Measurements from ENCODE around the gene MYOZ1. TPM values are rescaled to one million over a fixed set of nuclear protein-coding genes. Genes with fewer than 3 reads are reported as not detected.

The MYOZ1 gene
- total RNA-seq, 4 donors from 2014 or later, result 2.0 to 7.0 (median 5.1) TPM

GRCh38 chr10:73614720-73615119, 26.6 kb downstream of the MYOZ1 start:
- Histone ChIP-seq H3K4me3 (replicated peaks in 1 of 3) (no peak overlapping the region), H3K9me3 (no peaks in the 10 kb centered on the region), H3K27ac (no peak overlapping the region), H3K27me3 (no peaks in the 10 kb centered on the region), H3K36me3 (no peaks in the 10 kb centered on the region), H3K4me1 (peaks cover 0 to 5% of the 10 kb centered on the region in 2 donors)
- 96 to 98% methylated on average over 3 of the region's 3 CpGs for WGBS, 2 donors
- intact Hi-C loops (cut with DNase I), result no loop called here
- no peak for TF ChIP-seq CTCF (IDR thresholded peaks at IDR 0.05)
- DNase-seq, result no peak

- Histone ChIP-seq H3K9me3 (no peaks in the 10 kb centered on the region), H3K4me3 (replicated peaks in 1 of 3) (no peak overlapping the region), H3K36me3 (no peaks in the 10 kb centered on the region), H3K4me1 (no peaks in the 10 kb centered on the region), H3K27ac (no peak overlapping the region), H3K27me3 (no peaks in the 10 kb centered on the region)
- DNase-seq, result no peak
- TF ChIP-seq CTCF (IDR thresholded peaks at IDR 0.05), result no peak
- no peak for TF ChIP-seq POLR2A (IDR thresholded peaks at IDR 0.05)
- intact Hi-C loops (cut with DNase I), result no loop called here
- WGBS, 2 donors, result 84 to 94% methylated on average over 4 of the region's 4 CpGs
Measured at GRCh38 chr10:73609116-73609515, 32.2 kb downstream of the MYOZ1 start.

GRCh38 chr10:73601486-73601921, 39.8 kb downstream of the MYOZ1 start:
- H3K9me3 ChIP-seq, result no peaks in the 10 kb centered on the region
- intact Hi-C loops (cut with DNase I), result no loop called here
- H3K27me3 ChIP-seq, result no peaks in the 10 kb centered on the region
- peak; percentile 82 to 83 for DNase-seq
- H3K27ac ChIP-seq, result peak overlapping the region; percentile 74 to 83 (median 82)
- no peak overlapping the region for H3K4me3 ChIP-seq (replicated peaks in 1 of 3)
- WGBS, 2 donors, result 22 to 34% methylated on average over 3 of the region's 3 CpGs
- peak in 1 of 2 donors; percentile 47 for TF ChIP-seq POLR2A (IDR thresholded peaks at IDR 0.05)
- no peak for TF ChIP-seq CTCF (IDR thresholded peaks at IDR 0.05)
- no peaks in the 10 kb centered on the region for H3K36me3 ChIP-seq
- peaks cover 14 to 18% of the 10 kb centered on the region in 2 donors for H3K4me1 ChIP-seq

DNA sequence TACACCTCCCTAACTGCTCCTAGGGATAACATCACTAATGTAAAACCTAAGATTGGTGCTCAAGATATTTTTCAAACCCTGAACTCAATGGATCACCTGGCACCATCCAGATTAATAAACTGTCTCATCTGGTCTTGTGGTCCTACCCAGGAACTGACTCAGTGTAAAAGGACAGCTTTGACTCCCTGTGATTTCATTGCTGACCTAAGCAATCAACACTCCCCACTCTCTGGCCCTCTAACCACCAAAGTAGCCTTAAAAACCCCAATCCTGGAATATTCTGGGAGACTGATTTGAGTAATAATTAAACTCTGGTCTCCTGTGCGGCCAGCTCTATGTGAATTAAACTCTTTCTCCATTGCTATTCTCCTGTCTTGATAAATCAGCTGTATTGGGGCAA, 43.9 kb downstream of the MYOZ1 start:
- WGBS, 2 donors, result 90 to 92% methylated on average over 1 of the region's 1 CpG
- Histone ChIP-seq H3K36me3 (no peaks in the 10 kb centered on the region), H3K27me3 (no peaks in the 10 kb centered on the region), H3K4me1 (peaks cover 36 to 41% of the 10 kb centered on the region in 2 donors), H3K4me3 (replicated peaks in 1 of 3) (no peak overlapping the region), H3K27ac (no peak overlapping the region), H3K9me3 (no peaks in the 10 kb centered on the region)
- DNase-seq, result no peak
- no peak for TF ChIP-seq CTCF (IDR thresholded peaks at IDR 0.05)
- no peak for TF ChIP-seq POLR2A (IDR thresholded peaks at IDR 0.05)
- intact Hi-C loops (cut with DNase I), result no loop called here

DNA sequence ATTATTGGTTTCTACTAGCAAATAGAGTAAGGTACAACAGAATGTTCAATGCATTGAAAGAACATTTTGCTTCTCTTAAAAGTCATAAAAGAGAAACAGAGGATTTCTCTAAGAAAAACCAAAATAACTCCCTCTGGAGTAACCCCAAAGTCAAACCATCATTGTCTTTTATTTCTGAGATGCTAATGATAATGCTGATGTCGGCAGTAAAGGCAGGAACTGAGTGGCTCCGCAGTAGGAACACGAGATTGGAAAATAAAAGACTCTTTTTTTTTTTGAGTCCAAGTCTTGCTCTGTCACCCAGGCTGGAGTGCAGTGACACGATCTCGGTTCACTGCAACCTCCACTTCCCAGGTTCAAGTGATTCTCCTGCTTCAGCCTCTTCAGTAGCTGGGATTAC, 47.5 kb downstream of the MYOZ1 start:
- H3K36me3 ChIP-seq, result no peaks in the 10 kb centered on the region
- H3K4me1 ChIP-seq, result peaks cover 54 to 58% of the 10 kb centered on the region in 2 donors
- WGBS, 2 donors, result 62 to 67% methylated on average over 5 of the region's 5 CpGs
- no peak overlapping the region for H3K4me3 ChIP-seq (replicated peaks in 1 of 3)
- no peaks in the 10 kb centered on the region for H3K27me3 ChIP-seq
- TF ChIP-seq CTCF (IDR thresholded peaks at IDR 0.05) (no peak), POLR2A (IDR thresholded peaks at IDR 0.05) (no peak)
- H3K27ac ChIP-seq, result peak overlapping the region; percentile 70 to 92 (median 87)
- no peak for DNase-seq
- intact Hi-C loops (cut with DNase I), result no loop called here
- H3K9me3 ChIP-seq, result no peaks in the 10 kb centered on the region

Measured in thyroid gland (tissue), 4 donors.